HEK293 (cell line): ENCODE data around the gene TRIM33.

Experiments
- CTCF ChIA-PET: fragments of 350-600 bp; formaldehyde crosslinking; extraction: SDS; loops from one replicate; lab custom pipeline; 2021; ENCODE audit warnings: antibody characterized with exemption; lab: Yijun Ruan, JAX
- POLR2A ChIA-PET: fragments of 300-600 bp; formaldehyde crosslinking; extraction: SDS; loops from one replicate; lab custom pipeline; 2020; ENCODE audit warnings: antibody characterized with exemption, inconsistent platforms; lab: Yijun Ruan, JAX
- H3K27ac ChIP-seq: fragments of 200-500 bp; sonication (Bioruptor generic); 2 replicates; pipeline ENCODE4 v1.5.1; 2014; ENCODE audit warnings: low read depth, low read length, control low read depth, inconsistent platforms; ENCODE audit errors: extremely low read depth
- H3K36me3 ChIP-seq, 2 experiments: fragments of 200-500 bp in 1 of 2; sonication (Bioruptor generic) in 1 of 2; 1 replicate in 1 of 2; 2 replicates in 1 of 2; pipeline ENCODE4 v1.5.1; 2014 to 2017; ENCODE audit warnings: inconsistent platforms in 2 of 2, low read length in 2 of 2; ENCODE audit not compliant: control insufficient read depth in 2 of 2, insufficient read depth in 1 of 2
- H3K4me1 ChIP-seq: fragments of 200-500 bp; sonication (Bioruptor generic); 2 replicates; pipeline ENCODE4 v1.5.1; 2014; ENCODE audit warnings: mild to moderate bottlenecking, low read length, inconsistent platforms; ENCODE audit not compliant: control insufficient read depth, insufficient read depth
- H3K4me3 ChIP-seq: 2 replicates; pipeline ENCODE4 v1.5.1; 2011; ENCODE audit warnings: low read depth, mild to moderate bottlenecking, control low read depth, low read length, moderate library complexity
- H3K9me3 ChIP-seq: fragments of 200-500 bp; sonication (Bioruptor generic); 2 replicates; pipeline ENCODE4 v1.5.1; 2014; ENCODE audit warnings: low read depth, low read length, inconsistent platforms; ENCODE audit not compliant: control insufficient read depth, insufficient read depth
- KLF10 ChIP-seq: fragments of 450-650 bp; IDR thresholded peaks from 2 replicates; pipeline ENCODE4 v1.5.1; 2018; ENCODE audit warnings: missing biosample characterization, mild to moderate bottlenecking, missing genetic modification characterization
- SALL2 ChIP-seq: fragments of 450-650 bp; formaldehyde crosslinking; IDR thresholded peaks from 2 replicates; pipeline ENCODE4 v1.5.0; 2017; ENCODE audit warnings: missing biosample characterization, mild to moderate bottlenecking, missing genetic modification characterization, borderline replicate concordance
- YY1 ChIP-seq: fragments of 450-650 bp; formaldehyde crosslinking; IDR thresholded peaks from 2 replicates; pipeline ENCODE4 v1.5.1; 2018; ENCODE audit warnings: missing biosample characterization, missing genetic modification characterization
- ZBTB21 ChIP-seq: fragments of 450-650 bp; formaldehyde crosslinking; IDR thresholded peaks from 2 replicates; pipeline ENCODE4 v1.5.1; 2017; ENCODE audit warnings: missing biosample characterization, missing genetic modification characterization
- ZBTB7A ChIP-seq: fragments of 450-650 bp; formaldehyde crosslinking; IDR thresholded peaks from 2 replicates; pipeline ENCODE4 v1.5.1; 2016; ENCODE audit warnings: low read depth, missing biosample characterization, missing genetic modification characterization
- ZFP69B ChIP-seq: fragments of 450-650 bp; formaldehyde crosslinking; IDR thresholded peaks from 2 replicates; pipeline ENCODE4 v1.5.1; 2016; ENCODE audit warnings: missing biosample characterization, missing genetic modification characterization
- ZNF121 ChIP-seq: fragments of 450-650 bp; formaldehyde crosslinking; IDR thresholded peaks from 2 replicates; pipeline ENCODE4 v1.5.1; 2016; ENCODE audit warnings: missing biosample characterization, missing genetic modification characterization
- ZNF132 ChIP-seq: fragments of 450-650 bp; formaldehyde crosslinking; IDR thresholded peaks from 2 replicates; pipeline ENCODE4 v1.5.1; 2017; ENCODE audit warnings: missing biosample characterization, missing genetic modification characterization, borderline replicate concordance
- ZNF174 ChIP-seq: fragments of 450-650 bp; formaldehyde crosslinking; IDR thresholded peaks from 2 replicates; pipeline ENCODE4 v1.5.0; 2017; ENCODE audit warnings: missing biosample characterization, mild to moderate bottlenecking, missing genetic modification characterization
- ZNF184 ChIP-seq: fragments of 450-650 bp; IDR thresholded peaks from 2 replicates; pipeline ENCODE4 v1.5.1; 2018; ENCODE audit warnings: missing biosample characterization, mild to moderate bottlenecking, missing genetic modification characterization
- ZNF19 ChIP-seq: fragments of 450-650 bp; formaldehyde crosslinking; IDR thresholded peaks from 2 replicates; pipeline ENCODE4; 2016; ENCODE audit warnings: missing biosample characterization, missing genetic modification characterization, low read depth
- ZNF211 ChIP-seq: fragments of 450-650 bp; formaldehyde crosslinking; IDR thresholded peaks from 2 replicates; pipeline ENCODE4 v1.5.1; 2016; ENCODE audit warnings: low read depth, missing biosample characterization, missing genetic modification characterization
- ZNF354C ChIP-seq: fragments of 450-650 bp; formaldehyde crosslinking; IDR thresholded peaks from 2 replicates; pipeline ENCODE4 v1.5.1; 2016; ENCODE audit warnings: missing biosample characterization, missing genetic modification characterization, low read depth, borderline replicate concordance
- ZNF391 ChIP-seq: fragments of 450-650 bp; formaldehyde crosslinking; IDR thresholded peaks from 2 replicates; pipeline ENCODE4 v1.5.1; 2016; ENCODE audit warnings: low read depth, missing biosample characterization, missing genetic modification characterization, borderline replicate concordance
- ZNF488 ChIP-seq: fragments of 450-650 bp; formaldehyde crosslinking; IDR thresholded peaks from 2 replicates; pipeline ENCODE4 v1.5.1; 2016; ENCODE audit warnings: missing biosample characterization, missing genetic modification characterization
- ZNF548 ChIP-seq: fragments of 450-650 bp; formaldehyde crosslinking; IDR thresholded peaks from 2 replicates; pipeline ENCODE4 v1.5.1; 2016; ENCODE audit warnings: missing biosample characterization, missing genetic modification characterization
- ZNF639 ChIP-seq: fragments of 450-650 bp; formaldehyde crosslinking; IDR thresholded peaks from 2 replicates; pipeline ENCODE4 v1.5.1; 2016; ENCODE audit warnings: missing biosample characterization, missing genetic modification characterization
- ZNF692 ChIP-seq: fragments of 450-650 bp; formaldehyde crosslinking; IDR thresholded peaks from 2 replicates; pipeline ENCODE4 v1.5.1; 2016; ENCODE audit warnings: missing biosample characterization, missing genetic modification characterization
- ZNF707 ChIP-seq: fragments of 450-650 bp; formaldehyde crosslinking; IDR thresholded peaks from 2 replicates; pipeline ENCODE4 v1.5.1; 2016; ENCODE audit warnings: missing biosample characterization, missing genetic modification characterization
- ZNF768 ChIP-seq: fragments of 450-650 bp; formaldehyde crosslinking; IDR thresholded peaks from 2 replicates; pipeline ENCODE4 v1.5.1; 2018; ENCODE audit warnings: missing biosample characterization, mild to moderate bottlenecking, missing genetic modification characterization
- ZNF791 ChIP-seq: fragments of 450-650 bp; formaldehyde crosslinking; IDR thresholded peaks from 2 replicates; pipeline ENCODE4 v1.5.1; 2016; ENCODE audit warnings: missing biosample characterization, missing genetic modification characterization

TRIM33 gene

GRCh38 chr1:114466334-114467014 is 44.5 kb downstream of the TRIM33 start:
- H3K27ac ChIP-seq = no peak overlapping the region
- POLR2A ChIA-PET = no interaction called here
- TF ChIP-seq ZNF121 (tag by site-specific recombination) (no peak), ZNF132 (no peak), ZNF488 (tag by site-specific recombination) (no peak), SALL2 (no peak)
- H3K4me1 ChIP-seq = no peaks in the 10 kb centered on the region
- H3K4me3 ChIP-seq = no peak overlapping the region
- CTCF ChIA-PET = no interaction called here
- peaks cover 0 to 11% of the 10 kb centered on the region in 2 experiments; a peak in 2 of 3 replicates for H3K36me3 ChIP-seq
- no peaks in the 10 kb centered on the region for H3K9me3 ChIP-seq

GRCh38 chr1:114462963-114463362 is 48.0 kb downstream of the TRIM33 start:
- POLR2A ChIA-PET = no interaction called here
- Histone ChIP-seq H3K4me3 (no peak overlapping the region), H3K27ac (no peak overlapping the region), H3K36me3 (peaks cover 0 to 24% of the 10 kb centered on the region in 2 experiments; a peak in 1 of 3 replicates), H3K9me3 (no peaks in the 10 kb centered on the region), H3K4me1 (no peaks in the 10 kb centered on the region)
- TF ChIP-seq ZFP69B (tag by site-specific recombination) (no peak), ZBTB21 (tag by site-specific recombination) (no peak), ZNF354C (tag by site-specific recombination) (no peak), ZNF692 (tag by site-specific recombination) (no peak), ZBTB7A (tag by site-specific recombination) (no peak), ZNF488 (tag by site-specific recombination) (no peak), ZNF174 (no peak), ZNF707 (tag by site-specific recombination) (no peak), ZNF19 (tag by site-specific recombination) (no peak), ZNF791 (tag by site-specific recombination) (no peak), ZNF639 (tag by site-specific recombination) (no peak), ZNF768 (tag by site-specific recombination) (no peak), ZNF184 (tag by site-specific recombination) (no peak), ZNF548 (tag by site-specific recombination) (no peak), YY1 (no peak), KLF10 (tag by site-specific recombination) (no peak), ZNF211 (no peak), ZNF391 (tag by site-specific recombination) (no peak)
- CTCF ChIA-PET = no interaction called here
